GM12874 (cell line): ENCODE measurements around the gene PON1.

ENCODE experiments used
- TF ChIP-seq, protein P1 (sequence below): IDR thresholded peaks from 2 replicates; pipeline ENCODE4 v1.5.1; 2011; ENCODE audit warnings: low read depth, mild to moderate bottlenecking, control low read depth, low read length, moderate library complexity; ENCODE audit not compliant: insufficient read depth

The PON1 gene

DNA sequence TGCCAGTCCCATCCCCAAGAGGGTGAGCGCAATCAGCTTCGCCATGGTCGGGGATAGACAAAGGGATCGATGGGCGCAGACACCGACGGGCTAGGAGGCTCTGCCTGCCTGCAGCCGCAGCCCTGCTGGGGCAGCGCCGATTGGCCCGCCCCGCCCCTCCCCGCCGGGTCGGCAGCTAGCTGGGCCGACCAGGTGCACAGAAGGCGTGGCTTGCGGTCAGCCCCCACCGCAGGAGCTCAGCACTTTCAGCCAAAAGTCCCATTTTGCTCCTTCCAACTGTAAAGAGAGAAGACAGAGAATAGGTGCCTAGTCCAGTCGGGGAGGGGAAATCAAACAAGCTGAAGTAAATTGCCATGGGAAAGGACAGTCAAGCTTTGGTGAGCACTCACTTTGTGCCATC, at the start of gene PON1:
PON1 (minus strand) TSS at position 102 of the 400 bp plus-strand sequence; CDS start at position 45, 57 bp downstream.
- TF ChIP-seq, protein P1, sequence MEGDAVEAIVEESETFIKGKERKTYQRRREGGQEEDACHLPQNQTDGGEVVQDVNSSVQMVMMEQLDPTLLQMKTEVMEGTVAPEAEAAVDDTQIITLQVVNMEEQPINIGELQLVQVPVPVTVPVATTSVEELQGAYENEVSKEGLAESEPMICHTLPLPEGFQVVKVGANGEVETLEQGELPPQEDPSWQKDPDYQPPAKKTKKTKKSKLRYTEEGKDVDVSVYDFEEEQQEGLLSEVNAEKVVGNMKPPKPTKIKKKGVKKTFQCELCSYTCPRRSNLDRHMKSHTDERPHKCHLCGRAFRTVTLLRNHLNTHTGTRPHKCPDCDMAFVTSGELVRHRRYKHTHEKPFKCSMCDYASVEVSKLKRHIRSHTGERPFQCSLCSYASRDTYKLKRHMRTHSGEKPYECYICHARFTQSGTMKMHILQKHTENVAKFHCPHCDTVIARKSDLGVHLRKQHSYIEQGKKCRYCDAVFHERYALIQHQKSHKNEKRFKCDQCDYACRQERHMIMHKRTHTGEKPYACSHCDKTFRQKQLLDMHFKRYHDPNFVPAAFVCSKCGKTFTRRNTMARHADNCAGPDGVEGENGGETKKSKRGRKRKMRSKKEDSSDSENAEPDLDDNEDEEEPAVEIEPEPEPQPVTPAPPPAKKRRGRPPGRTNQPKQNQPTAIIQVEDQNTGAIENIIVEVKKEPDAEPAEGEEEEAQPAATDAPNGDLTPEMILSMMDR, result no peak

GRCh38 chr7:95373323-95373722, 49.0 kb upstream of the PON1 start:
- TF ChIP-seq, protein P1, result no peak

- TF ChIP-seq, protein P1, result no peak
Observed at GRCh38 chr7:95368235-95368634, 43.9 kb upstream of the PON1 start.

GRCh38 chr7:95367606-95368005, 43.3 kb upstream of the PON1 start:
- TF ChIP-seq, protein P1, result no peak

GRCh38 chr7:95365151-95365550, 40.8 kb upstream of the PON1 start:
- TF ChIP-seq, protein P1, result no peak

- TF ChIP-seq, protein P1, result no peak
Observed at GRCh38 chr7:95357623-95358022, 33.3 kb upstream of the PON1 start.

- TF ChIP-seq, protein P1, result no peak
Observed at GRCh38 chr7:95342642-95343307, 18.4 kb upstream of the PON1 start.
